ENCODE results near the gene TOP3B. TPM values are rescaled to one million over a fixed set of nuclear protein-coding genes. Genes with fewer than 3 reads are reported as not detected.
"Not testable (repeated sequence)": the region's sequence is repeated elsewhere in the genome, so short reads cannot be mapped to it uniquely, and the experiment has no call there.

TOP3B gene
- polyA plus RNA-seq, 3 donors, result 6.8 to 11.4 (median 10.2) TPM

DNA sequence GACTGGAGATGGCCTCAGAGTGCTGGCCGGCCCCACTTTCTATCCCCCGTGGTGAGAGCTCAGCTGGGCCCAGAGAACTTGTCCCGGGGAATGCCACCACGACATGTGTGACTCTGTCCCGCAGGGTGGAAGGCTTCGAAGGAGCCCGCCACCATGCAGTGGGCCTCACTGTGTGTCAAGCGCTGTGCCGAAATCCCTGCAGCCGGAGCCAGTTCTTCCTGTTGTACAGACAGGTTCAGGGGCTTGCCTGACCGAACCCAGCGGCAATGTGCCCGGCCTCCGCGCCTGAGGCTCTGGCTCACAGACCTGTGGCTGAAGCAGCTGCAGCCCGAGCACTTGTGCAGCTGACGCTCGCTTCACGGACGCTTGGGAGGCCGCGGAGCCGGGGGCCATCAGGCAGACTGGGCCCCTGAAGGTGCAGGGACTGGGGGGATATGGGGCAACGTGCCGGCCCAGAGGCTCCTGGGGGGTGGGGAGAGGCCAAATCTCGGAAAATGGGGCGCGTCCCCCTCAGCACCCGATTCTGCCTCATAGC, 30.6 kb downstream of the TOP3B start:
- H3K27ac ChIP-seq (ENCODE audit: low read depth, low read length), result no peak overlapping the region
- WGBS, 3 donors, result 3 to 6% (median 6%) methylated on average over 29 of the region's 29 CpGs

DNA sequence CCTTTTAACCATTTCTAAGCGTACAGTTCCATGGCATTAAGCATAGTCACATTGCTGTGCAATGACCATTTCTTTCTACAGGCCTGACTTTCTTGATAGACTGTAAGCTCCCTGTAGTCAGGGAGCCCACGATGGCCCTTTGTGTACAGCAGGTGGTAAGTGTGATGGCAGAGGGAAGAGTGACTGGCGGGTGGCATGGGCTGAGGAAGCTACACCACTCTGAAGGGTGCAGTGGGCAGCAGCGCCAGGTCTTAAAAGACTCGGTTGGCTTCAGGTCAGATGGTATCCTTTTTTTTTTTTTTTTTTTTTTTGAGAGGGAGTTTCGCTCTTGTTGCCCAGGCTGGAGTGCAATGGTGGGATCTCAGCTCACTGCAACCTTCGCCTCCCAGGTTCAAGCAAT, 31.5 kb downstream of the TOP3B start:
- WGBS, 3 donors, result 83 to 87% (median 84%) methylated on average over 6 to 7 of the region's 7 CpGs
- H3K27ac ChIP-seq (ENCODE audit: low read depth, low read length), result no peak overlapping the region

DNA sequence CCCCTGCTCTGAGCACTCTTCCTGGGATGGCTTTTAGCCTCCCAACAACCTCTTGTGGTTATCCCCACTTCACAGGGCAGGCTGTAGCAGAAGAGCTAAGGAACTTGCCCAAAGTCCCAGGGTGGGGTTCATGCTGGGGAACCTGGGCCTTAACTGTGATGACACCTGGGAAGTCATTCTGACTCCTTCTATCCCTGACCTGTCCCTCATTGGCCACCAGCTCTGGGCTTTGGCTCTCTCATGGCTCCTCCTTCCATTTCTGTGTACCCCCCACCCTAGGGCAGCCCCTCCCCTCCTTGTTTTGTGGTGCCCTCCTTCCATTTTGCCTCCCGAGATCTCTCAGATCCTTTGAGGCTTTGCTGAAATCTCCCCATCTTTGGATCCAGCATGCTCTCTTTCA, 32.6 kb downstream of the TOP3B start:
- H3K27ac ChIP-seq (ENCODE audit: low read depth, low read length), result peak overlapping the region; percentile 26
- 56 to 75% (median 72%) methylated on average over 1 of the region's 1 CpG for WGBS, 3 donors

DNA sequence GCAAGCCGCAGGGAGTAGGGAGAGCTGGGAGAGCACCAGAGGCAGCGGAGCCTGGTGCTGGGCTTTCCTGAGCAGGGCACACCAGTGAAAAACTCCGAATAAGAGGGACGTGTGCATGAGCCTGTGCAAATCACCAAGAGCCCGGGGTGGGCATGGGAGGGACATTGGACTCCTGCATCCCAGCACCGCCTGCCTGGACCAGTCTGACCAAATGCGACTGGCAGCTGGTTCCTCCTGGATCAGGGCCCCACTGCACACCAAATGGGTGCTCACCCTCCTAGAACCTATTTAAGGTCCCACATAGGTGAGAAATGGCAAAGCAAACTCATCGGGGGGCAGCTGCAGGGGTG, 33.0 kb downstream of the TOP3B start:
- H3K27ac ChIP-seq (ENCODE audit: low read depth, low read length), result no peak overlapping the region
- WGBS, 3 donors, result 69 to 85% (median 74%) methylated on average over 8 of the region's 8 CpGs

DNA sequence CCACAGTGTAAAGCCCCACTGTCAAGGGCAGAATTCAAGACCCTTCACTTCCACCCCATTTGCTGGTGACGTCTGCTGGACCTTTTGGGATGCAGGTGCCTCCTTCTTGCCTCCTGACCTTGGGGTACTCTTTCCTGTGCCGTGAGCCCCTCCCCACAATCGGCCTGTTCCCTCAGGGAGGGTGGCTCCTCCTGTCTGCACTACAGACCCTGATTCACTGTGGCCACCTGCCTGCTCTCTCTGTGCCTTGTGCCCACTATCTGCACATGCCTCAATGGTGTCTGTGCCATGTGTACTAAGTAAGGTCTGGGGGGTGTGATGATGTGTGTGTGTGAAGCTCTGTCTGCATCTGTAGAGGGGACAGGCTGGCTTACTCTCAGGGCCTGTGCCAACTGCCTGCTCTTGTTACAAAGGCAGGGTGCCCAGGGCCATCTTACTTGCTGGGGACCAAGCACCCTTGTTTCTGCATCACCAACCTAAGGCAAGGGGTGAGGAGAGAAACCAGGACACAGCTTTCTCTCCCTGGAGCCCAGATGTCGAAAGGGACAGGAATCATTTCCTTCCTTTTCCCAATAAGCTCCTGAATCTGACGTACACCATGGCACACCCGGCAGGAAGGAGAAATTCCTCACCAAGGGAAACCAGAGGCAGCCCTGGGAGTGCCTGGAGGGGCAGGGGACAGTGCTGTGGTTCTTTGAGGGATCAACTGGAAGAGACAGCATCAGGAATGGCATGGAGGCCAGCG, 33.6 kb downstream of the TOP3B start:
- 51 to 81% (median 67%) methylated on average over 7 of the region's 7 CpGs for WGBS, 3 donors

DNA sequence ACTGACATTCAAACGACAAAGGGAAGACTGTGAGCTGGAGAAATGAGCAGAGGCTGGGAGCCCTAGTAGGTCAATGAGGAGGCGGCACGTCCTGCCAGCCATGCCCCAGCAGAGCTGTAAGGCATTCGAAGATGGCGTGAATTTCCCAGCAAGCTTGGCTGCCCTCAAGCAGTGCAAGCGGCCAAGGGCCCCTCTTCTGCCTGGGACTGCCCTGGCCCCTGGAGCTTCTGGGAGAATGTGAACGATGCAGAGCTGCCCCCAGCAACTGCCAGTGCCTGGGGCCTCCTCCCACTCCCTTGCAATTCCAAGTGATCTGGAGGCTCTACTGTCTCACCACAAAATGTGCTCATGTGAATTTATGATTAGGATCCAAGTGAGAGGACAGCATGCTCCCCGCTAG, 34.2 kb downstream of the TOP3B start:
- 64 to 81% (median 69%) methylated on average over 8 of the region's 8 CpGs for WGBS, 3 donors

More for the DNA sequence above, 33.6 kb downstream of the TOP3B start:
- H3K27ac ChIP-seq (ENCODE audit: low read depth, low read length), result no peak overlapping the region

DNA sequence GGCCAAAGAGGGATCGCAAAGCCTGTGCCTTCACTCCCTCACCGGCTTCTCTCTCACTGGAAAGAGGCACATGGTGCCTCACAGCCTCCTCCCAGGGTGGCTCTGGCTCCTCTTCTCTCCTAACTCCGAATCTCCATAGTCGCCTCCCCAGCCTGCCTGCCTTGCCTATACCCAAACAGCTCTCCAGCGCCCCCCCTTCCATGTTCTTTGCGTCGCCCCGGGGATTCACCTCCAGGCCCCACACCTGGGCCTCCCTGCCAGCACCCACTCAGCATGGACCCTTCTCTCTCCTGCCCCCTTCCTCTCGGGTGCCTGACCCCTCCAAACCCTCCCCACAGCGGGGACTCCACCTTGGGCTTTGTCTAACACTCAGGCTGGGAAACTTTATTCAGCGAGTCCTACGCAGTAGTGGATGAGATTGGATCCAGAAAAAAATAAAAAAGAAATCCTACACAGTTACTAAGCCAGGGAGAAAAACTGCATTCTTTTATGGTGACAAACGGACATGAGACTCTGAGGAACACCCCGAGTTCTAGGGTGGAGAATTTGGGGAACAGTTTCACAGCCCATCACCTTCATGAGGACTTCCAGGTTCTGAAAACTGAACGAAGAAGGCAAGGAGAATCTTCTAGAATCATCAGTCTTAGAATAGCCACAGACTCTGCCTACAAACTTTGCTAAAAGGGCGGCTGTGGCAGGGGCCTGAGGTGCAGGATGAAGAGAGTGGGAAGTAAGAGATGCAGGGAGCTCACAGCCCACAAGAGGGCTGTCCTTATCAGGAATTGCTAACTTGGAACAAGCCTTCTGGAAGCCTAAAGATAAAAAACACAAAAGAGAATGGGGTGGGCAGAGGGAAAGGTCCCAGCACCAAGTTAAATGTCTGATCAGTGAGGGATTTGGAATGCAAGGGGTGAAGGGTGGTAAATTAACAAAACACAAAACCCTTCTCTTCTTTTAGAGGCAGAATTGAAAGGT, 35.3 kb downstream of the TOP3B start:
- peak overlapping the region; percentile 63 for H3K27ac ChIP-seq (ENCODE audit: low read depth, low read length)
- 51 to 74% (median 52%) methylated on average over 16 of the region's 16 CpGs for WGBS, 3 donors

More for the DNA sequence above, 34.2 kb downstream of the TOP3B start:
- no peak overlapping the region for H3K27ac ChIP-seq (ENCODE audit: low read depth, low read length)

DNA sequence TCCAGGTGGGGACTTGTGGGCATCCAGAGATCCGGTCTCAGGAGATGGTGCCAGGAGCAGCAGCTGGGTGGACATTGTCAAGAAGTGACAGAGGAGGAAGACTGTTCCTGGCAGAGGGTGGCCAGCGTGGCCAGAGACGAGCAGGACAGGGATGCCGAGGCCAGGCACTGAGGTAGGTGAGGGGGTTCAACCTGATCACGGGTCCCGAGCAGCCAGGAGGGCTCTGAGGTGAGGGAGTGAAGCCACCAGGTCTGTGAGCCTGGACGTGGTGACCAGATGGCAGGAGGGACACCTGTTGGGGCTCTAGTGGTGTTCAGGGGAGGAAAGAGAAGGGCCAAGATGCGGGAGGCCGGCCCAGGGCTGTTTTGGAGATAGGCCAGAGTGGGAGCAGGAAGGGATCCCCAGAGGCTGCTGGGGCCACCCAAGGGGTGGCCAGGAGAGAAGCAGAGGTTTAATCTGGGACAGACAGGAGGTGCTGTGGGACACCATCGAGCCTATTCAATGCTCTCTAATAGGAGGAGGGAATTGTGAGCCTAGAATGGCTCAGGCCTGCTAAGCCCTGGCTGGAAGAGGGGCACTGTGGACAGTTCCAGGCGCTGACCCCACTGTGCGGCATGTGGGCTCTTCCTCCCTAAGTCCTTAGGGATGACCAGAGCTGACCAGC, 36.2 kb downstream of the TOP3B start:
- 75 to 87% (median 81%) methylated on average over 12 of the region's 12 CpGs for whole genome bisulfite sequencing, 3 donors
- peak overlapping the region; percentile 63 for H3K27ac ChIP-seq (ENCODE audit: low read depth, low read length)

DNA sequence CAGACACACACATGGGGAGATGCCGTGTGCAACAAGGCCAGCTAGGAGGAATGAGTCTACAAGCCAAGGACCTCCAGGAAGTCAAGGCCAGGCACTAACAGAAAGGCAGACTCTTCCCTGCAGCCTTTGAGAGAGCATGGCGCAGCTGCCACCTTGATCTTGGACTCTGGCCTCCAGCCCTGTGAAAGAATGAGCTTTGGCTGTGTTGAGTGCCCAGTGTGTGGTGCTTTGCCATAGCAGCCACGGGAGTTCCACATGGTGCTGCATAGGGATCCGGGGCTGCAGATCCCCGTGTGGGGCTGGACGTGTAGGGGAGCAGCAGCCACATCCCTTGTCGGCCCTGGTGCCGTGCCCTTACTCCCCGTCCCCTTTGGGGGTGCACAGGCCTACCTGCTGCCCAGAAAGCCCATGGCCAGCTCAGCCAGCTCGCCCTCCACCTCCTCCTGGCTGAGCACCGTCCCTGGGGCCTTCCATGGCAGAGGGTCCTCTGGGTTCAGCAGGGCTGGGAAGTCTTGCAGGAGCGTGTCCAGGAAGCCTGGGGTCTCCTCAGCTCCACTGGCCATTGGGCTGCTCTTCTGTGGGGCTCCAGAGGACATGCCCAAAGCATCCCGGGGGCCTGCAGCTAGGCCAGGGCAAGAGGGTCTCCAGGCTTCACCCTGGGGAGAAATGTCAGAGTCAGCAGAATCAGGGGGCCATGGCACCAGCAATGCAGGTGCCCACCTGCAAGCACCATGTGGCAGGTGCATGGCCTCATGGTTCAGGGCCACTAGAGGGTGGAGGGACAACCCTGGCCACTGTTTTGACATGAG, 36.9 kb downstream of the TOP3B start:
- H3K27ac ChIP-seq (ENCODE audit: low read depth, low read length), result no peak overlapping the region
- WGBS, 3 donors, result 85 to 91% (median 88%) methylated on average over 13 of the region's 13 CpGs

DNA sequence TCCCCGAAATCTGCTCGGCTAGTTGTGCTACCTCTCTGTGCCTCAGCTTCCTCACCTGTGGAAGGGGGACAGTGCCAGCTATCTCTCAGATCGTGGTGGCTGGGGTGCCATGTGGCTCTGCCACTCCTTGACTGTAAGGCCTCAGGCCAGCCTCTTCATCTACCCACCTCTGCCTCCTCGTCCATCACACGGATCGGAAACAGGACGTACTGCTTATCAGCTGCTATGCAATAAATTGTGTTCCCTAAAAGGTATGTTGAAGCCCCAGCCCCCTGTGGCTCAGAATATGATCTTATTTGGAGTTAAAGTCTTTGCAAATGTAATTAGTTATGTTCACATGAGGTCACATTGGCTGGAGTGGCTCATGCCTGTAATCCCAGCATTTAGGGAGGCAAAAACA, 37.7 kb downstream of the TOP3B start:
- no peak overlapping the region for H3K27ac ChIP-seq (ENCODE audit: low read depth, low read length)
- WGBS, 3 donors, result 64 to 88% (median 65%) methylated on average over 7 of the region's 7 CpGs

DNA sequence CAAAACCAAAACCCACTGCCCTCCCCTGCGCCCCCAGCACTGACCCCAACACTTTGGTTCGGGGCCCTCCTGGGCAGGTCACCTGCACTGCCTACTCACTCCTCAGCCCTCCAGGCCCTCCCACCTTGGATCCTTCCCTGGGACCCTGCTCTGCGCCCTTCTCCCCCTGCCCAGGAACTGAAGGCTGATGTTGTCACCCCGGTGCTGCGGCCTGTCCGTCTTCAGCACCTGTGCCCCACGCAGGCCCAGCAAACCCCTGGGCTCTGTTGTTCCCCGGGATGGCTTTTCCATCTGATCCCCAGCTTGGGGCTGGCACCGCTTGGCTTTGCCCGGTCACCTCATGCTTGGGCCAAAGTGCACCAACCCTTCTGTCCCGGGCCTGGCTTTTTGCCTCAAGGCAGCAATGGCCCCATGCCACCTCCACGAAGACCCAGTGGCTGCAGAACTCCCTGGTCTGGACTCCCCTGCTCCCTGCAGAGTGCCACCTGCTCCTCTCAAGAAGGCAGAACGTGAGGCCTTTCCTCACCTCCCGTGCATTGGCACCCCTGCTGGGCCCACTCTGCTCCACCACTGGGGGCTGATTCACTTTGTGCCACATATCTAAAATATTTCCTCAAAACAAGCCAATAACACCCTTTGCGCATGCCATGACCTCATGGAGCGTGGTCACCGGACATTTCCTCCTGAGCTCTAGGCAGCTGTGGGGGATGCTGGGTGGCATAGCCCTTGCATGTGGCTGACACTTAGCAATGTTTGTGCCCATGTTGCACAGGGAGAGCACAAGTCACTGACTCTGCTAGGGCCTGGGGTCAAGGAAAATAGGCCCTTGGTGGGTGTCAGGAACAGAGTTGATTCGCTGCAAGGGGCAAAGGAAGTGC, 38.8 kb downstream of the TOP3B start:
- 77 to 92% (median 80%) methylated on average over 16 to 18 of the region's 18 CpGs for WGBS, 3 donors
- H3K27ac ChIP-seq (ENCODE audit: low read depth, low read length), result no peak overlapping the region

DNA sequence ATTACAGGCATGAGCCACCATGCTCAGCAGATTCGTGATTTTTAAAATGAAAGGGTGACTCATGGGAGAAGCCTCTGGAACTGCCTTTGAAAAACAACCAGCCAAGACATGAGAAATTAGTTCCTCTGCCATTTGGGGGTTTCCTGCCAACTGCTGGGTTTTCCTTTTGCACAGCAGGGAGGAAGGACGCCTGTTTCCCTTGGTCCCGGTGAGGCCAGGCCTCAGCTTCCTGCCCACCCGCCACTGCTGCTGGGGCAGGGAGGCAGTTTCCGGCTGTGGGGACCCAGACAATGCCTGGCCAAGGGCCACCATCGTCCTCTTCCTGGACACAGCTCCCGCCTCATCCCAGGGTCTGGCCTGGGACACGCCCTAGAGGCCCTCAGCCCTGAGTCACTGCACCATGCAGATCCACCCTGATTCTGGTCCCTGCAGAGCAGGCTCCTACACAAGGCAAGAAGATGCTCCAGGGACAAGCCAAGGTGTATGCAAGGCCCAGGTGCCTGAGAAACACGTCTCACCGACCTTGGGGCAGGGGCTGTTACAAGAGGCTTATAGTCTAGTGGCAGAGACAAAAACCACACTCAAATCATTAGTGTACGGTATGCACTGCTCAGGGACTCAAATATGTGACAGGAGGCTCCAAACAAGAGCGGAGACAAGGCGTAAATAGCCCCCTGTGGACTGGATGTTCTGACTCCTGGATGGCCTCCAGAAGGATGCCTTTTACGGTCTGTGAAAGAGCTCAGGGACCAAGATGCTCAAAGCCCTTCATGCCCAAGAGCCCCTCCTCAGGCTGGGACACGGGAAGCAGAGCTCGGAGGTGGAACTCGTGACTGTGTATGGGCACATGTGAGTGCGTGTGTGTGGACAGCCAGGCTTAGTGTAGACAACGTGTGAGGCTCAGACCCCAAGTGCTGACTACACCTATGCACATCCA, 39.9 kb downstream of the TOP3B start:
- H3K27ac ChIP-seq (ENCODE audit: low read depth, low read length), result no peak overlapping the region
- 15 to 59% (median 16%) methylated on average over 19 of the region's 19 CpGs for WGBS, 3 donors

DNA sequence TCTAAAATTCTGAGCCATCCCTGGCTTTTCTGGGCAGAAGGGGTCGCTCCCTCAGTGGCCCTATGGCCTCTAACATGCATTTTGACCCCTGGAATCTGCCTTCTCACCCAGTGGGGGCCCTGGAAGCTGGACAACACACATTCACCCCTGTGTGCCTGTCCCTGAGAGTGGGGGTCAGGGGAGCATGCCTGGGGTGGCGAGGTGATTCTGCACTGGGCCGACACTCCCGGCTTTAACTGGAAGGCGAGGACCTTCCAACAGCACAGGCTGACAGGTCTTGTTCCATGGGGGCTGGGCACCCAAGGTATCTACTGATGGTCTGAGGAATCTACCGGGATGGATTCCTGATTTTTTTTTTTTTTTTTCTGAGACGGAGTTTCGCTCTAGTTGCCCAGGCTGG, 40.7 kb downstream of the TOP3B start:
- 68 to 88% (median 73%) methylated on average over 8 of the region's 8 CpGs for WGBS, 3 donors
- no peak overlapping the region for H3K27ac ChIP-seq (ENCODE audit: low read depth, low read length)

DNA sequence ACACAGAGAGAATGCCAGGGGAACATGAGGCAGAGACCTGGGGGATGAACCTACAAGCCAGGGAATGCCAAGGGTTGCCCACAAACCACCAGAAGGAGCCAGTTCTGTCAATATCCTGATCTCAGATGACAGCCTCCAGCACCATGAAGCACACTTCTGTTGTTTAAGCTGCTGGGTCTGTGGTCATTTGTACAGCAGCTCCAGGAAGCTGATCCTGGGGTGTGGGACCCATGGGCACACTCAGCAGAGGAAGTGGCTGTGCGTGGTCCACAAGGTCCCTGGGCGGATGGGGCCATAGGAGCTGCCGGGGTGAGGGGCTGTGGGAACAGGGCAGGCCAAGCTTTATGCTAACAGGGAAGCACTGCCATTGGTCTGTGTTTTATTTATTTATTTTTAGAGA, 42.1 kb downstream of the TOP3B start:
- no peak overlapping the region for H3K27ac ChIP-seq (ENCODE audit: low read depth, low read length)
- WGBS, 3 donors, result 29 to 78% (median 56%) methylated on average over 3 of the region's 3 CpGs

DNA sequence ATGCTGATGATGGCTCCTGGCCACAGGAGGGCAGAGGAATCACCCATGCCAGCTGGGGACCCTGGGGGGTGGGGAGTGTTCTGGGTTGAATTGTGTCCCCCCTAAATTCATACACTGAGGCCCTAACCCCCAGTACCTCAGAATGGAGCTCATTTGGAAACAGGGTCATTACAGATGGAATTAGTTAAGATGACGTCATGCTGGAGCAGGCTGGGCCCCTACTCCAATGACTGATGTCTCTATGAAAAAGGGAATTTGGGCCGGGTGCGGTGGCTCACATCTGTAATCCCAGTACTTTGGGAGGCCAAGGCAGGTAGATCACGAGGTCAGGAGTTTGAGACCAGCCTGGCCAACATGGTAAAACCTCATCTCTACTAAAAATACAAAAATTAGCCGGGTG, 42.7 kb downstream of the TOP3B start:
- H3K27ac ChIP-seq (ENCODE audit: low read depth, low read length), result not testable (repeated sequence)
- 55 to 71% (median 58%) methylated on average over 5 of the region's 5 CpGs for WGBS, 3 donors

DNA sequence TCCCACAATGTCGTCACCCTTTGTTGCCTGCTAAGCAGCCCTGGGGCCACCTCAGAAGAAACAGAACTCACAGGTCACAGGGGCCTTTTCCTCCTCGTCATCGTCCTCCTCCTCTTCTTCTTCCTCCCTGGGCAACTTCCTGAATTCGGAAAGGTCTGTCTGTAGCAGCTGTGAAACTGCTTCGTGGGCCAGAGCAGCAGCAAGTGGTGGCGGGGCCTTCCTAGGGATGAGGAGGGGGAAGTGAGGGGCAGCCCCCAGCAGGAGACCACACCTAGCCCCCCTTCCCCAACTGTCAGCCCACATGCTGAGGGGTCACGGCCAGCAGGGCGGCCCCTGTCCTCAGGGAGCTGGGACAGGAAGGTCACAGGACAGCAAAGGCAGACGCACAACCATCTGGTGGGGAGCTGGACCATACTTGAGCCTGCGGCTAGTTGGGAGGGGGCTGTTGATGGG, 43.1 kb downstream of the TOP3B start:
- H3K27ac ChIP-seq (ENCODE audit: low read depth, low read length), result no peak overlapping the region
- 36 to 81% (median 42%) methylated on average over 10 of the region's 10 CpGs for WGBS, 3 donors

Data from adipose tissue (tissue), 3 donors.